ENCODE measurements around the gene CDCA4.

CDCA4 gene

DNA sequence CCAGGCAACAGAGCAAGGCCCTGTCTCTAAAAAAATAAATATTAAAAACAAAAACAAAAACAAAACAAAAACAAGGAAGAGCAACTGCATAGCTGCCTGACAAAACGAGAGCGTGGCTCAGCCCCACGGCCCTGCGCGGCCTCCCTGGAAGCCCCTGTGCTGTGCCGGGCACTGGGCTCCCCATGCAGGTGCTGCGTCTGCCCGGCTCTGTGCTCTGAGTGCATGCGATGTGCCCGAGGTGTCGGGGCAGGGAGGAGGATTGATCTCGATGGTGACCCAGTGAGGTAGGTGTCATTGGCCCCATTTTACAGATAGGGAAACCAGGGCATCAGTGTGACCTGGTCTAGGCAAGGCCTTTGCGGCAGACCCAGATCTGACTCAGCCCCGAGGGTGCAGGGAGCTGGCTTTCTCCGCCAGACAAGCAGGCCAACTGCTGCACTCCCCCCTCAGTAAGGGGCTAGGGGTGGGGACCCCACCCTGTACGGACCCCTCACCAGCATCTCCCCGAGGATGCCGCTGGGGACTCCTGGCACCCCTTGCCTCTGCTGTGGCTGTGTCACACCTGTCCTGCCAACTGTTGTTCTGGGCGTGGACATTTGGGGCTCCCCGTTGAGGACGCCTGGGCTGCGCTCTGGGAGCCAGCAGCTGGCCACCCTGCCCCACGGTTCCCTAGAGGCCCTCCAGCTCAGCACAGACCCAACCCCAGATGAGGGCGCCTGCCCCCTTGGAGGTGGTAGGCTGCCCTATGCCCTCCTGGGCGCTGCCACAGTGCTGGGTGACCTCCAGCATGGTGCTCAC, 29.1 kb upstream of the CDCA4 start:
- DNase-seq = no peak
- no peak for TF ChIP-seq CTCF (IDR thresholded peaks at IDR 0.05; ENCODE audit: low read depth, low read length)

GRCh38 chr14:105047283-105048016, 26.6 kb upstream of the CDCA4 start:
- Histone ChIP-seq H3K27me3 (ENCODE audit: insufficient read depth, low read depth, severe bottlenecking) (no peaks in the 10 kb centered on the region), H3K9me3 (ENCODE audit: severe bottlenecking) (no peaks in the 10 kb centered on the region), H3K27ac (no peak overlapping the region), H3K4me3 (ENCODE audit: low read depth, low read length) (no peak overlapping the region), H3K36me3 (no peaks in the 10 kb centered on the region)
- no peak for TF ChIP-seq CTCF (IDR thresholded peaks at IDR 0.05; ENCODE audit: low read depth, low read length)
- DNase-seq = no peak

More for the DNA sequence above, 29.1 kb upstream of the CDCA4 start:
- no peak overlapping the region for H3K27ac ChIP-seq
- no peaks in the 10 kb centered on the region for H3K27me3 ChIP-seq (ENCODE audit: insufficient read depth, low read depth, severe bottlenecking)
- no peaks in the 10 kb centered on the region for H3K9me3 ChIP-seq (ENCODE audit: severe bottlenecking)
- no peak overlapping the region for H3K4me3 ChIP-seq (ENCODE audit: low read depth, low read length)
- no peaks in the 10 kb centered on the region for H3K36me3 ChIP-seq

DNA sequence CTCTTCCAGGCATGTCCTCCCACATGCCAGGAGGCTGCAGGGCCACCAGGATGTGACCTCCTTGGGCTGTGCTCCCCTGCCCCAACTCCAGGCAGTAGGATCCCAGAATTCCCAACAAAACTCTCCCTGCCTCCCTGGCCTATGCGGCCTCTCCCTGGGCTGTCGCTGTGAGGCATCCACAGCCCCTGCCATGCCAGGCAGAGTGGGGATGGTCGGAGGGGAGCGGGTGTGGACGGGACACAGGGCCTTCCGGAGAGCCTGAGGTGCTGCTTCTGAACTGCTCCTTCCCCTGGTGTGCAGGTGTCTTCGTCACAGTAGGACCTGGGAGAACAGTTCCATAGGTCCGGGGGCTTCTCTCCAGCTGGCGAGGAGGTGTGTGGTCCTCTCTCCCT, 26.0 kb upstream of the CDCA4 start:
- Histone ChIP-seq H3K27me3 (ENCODE audit: insufficient read depth, low read depth, severe bottlenecking) (no peaks in the 10 kb centered on the region), H3K4me3 (ENCODE audit: low read depth, low read length) (no peak overlapping the region), H3K9me3 (ENCODE audit: severe bottlenecking) (no peaks in the 10 kb centered on the region), H3K36me3 (no peaks in the 10 kb centered on the region), H3K27ac (no peak overlapping the region)
- TF ChIP-seq CTCF (IDR thresholded peaks at IDR 0.05; ENCODE audit: low read depth, low read length) = no peak
- no peak for DNase-seq

GRCh38 chr14:105045710-105046326, 24.9 kb upstream of the CDCA4 start:
- no peaks in the 10 kb centered on the region for H3K27me3 ChIP-seq (ENCODE audit: insufficient read depth, low read depth, severe bottlenecking)
- peak; percentile 86 for DNase-seq
- H3K27ac ChIP-seq = no peak overlapping the region
- H3K4me3 ChIP-seq (ENCODE audit: low read depth, low read length) = no peak overlapping the region
- H3K36me3 ChIP-seq = no peaks in the 10 kb centered on the region
- H3K9me3 ChIP-seq (ENCODE audit: severe bottlenecking) = no peaks in the 10 kb centered on the region
- TF ChIP-seq CTCF (IDR thresholded peaks at IDR 0.05; ENCODE audit: low read depth, low read length) = peak; percentile 97

GRCh38 chr14:105043641-105044040, 22.8 kb upstream of the CDCA4 start:
- no peak for TF ChIP-seq CTCF (IDR thresholded peaks at IDR 0.05; ENCODE audit: low read depth, low read length)
- H3K36me3 ChIP-seq = no peaks in the 10 kb centered on the region
- no peaks in the 10 kb centered on the region for H3K27me3 ChIP-seq (ENCODE audit: insufficient read depth, low read depth, severe bottlenecking)
- H3K4me3 ChIP-seq (ENCODE audit: low read depth, low read length) = no peak overlapping the region
- H3K9me3 ChIP-seq (ENCODE audit: severe bottlenecking) = no peaks in the 10 kb centered on the region
- H3K27ac ChIP-seq = no peak overlapping the region
- DNase-seq = no peak

All from WERI-Rb-1 (cell line).